ENCODE data around the gene FARP1.

DNA sequence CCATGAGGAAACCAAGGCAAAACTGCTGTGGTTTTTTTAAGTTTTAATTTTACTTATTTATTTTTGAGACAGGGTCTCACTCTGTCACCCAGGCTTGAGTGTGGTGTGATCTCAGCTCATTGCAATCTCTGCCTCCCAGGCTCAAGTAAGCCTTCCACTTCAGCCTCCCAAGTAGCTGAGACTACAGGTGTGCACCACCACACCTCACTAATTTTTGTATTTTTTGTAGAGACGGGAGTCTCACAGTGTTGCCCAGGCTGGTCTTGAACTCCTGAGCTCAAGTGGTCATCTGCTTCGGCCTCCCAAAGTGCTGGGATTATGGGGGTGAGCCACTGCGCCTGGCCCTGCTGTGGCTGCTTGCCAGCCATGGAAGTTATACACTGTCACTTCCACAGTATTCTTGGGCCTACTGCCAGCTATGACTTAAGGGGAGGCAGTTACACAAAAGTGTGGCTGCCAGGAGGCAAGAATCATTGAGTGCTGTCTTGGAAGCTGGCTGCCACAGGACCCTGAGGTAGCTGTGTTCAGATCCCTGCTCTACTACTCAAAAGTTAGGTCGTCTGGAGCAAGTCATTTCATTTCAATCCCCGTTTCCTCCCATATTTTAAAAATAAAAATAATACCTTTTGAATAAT lies 12.7 kb downstream of the FARP1 start:
- no peak for TF ChIP-seq GATA3 (IDR thresholded peaks at IDR 0.05; ENCODE audit: low read depth, low read length)
- no peak for TF ChIP-seq GATA2 (IDR thresholded peaks at IDR 0.05; ENCODE audit: low read depth, low read length)

Data from SH-SY5Y (cell line).